SK-N-DZ (cell line): ENCODE data around the gene EVA1A.

Experiments
- DNase-seq: peaks from one replicate; pipeline ENCODE4 v3.0.0-alpha.2; 2015; ENCODE audit warnings: low spot score

Gene EVA1A

DNA sequence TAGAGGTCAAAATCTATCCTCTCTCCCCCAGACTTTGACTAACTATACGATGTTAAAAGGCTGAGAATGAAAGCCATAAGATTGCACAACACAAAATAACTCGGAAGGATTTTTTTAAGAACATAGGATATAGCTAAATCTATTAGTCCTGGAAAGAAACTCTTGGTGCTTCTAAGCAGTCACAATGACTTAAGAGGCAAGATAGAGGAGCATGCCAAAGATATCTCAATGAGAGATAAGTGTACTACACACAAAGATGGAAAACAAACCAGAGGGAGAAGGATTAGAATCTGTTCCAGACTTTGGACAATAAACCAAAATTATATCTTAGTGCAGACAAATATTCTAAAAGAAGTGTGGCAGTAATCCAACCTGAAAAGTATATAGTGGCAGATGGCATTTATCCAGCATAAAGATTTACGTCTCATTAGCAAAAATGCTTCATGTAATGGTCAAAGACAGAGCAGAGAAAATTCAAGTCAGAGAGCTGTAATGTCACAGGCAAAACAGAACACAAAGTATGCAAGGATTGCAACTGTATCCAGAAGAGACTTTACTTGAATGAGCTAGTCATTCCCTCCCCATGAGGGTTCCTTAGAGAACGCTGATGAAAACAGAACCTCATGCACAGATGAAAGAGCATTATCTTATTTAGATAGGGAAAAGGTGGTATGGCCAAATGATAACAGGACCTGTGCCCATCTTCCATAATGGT is 28.8 kb upstream of the EVA1A start:
- no peak for DNase-seq

DNA sequence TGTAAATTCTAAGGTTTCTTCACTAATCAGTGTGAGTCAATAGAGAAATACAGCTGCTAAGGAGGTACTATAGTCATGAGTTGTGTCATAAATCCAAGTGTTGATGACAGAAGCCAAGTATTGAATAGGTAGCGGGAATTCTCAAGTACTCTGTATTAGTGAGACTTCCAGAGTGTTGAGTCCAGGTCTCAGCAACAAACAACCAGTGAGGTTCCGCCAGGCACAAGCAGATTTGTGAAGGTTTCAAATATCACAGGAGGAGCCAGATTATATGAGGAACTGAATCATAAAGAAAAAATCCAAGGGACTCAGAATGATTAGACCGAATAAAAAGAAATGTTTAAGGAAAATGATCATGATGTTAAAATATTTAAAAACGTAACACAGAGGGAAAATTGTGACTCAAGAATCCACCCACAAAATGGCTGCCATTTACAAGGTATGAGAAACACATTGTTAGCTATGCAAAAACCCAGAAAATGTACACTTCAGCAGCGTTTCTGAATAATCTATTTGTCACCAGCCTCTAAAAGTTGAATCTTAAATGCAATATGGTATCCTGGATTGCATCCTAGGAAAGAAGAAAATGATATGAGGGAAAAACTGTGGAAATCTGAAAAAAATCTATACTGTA is 27.3 kb upstream of the EVA1A start:
- DNase-seq, result no peak

DNA sequence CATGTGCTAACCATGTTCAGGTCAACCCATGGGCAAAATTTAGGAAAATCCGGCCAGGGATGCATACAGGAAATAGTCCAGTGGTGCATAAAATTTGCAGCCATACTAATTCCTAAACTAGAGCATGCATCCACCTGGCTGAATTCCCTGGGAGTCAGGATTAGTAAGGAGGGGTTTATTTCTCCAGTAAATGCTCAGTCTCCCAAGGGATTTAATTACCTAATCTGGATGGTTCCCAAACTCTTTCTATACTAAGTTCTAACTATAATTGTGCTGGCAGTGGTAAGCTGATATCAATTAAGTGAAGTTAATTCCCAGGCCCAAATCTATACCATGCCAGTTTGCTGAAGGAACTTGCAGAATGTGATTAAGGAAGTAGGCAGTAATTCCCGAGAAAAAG is 26.2 kb upstream of the EVA1A start:
- DNase-seq, result no peak

DNA sequence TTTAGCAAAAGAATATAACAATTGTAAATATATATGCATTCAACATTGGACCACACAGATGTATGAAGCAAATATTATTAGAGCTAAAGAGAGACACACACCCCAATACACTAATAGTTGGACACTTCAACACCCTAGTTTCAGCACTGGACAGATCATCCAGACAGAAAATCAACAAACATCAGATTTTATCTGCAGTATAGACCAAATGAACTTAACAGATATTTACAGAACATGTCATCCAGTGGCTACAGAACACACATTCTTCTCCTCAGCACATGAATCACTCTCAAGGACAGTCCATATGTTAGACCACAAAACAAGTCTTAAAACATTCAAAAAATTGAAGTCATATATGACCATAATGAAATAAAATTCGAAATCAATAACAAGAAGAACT is 22.1 kb upstream of the EVA1A start:
- no peak for DNase-seq

DNA sequence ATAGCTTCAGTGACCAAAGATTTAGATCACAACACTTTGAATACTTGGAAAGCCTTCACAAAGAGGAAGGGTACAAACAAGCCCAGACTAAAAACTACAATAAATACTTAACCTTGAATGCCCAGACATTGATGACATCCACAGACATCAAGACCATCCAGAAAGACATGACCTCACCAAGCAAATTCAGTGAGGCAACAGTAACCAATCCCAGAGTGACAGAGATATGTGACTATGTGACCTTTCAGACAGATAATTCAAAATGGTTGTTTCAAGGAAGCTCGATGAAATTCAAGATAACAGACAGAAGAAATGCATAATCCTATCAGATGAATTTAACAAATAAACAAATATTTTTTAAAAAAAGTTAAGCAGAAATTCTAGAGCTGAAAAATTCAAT is 19.9 kb upstream of the EVA1A start:
- no peak for DNase-seq

DNA sequence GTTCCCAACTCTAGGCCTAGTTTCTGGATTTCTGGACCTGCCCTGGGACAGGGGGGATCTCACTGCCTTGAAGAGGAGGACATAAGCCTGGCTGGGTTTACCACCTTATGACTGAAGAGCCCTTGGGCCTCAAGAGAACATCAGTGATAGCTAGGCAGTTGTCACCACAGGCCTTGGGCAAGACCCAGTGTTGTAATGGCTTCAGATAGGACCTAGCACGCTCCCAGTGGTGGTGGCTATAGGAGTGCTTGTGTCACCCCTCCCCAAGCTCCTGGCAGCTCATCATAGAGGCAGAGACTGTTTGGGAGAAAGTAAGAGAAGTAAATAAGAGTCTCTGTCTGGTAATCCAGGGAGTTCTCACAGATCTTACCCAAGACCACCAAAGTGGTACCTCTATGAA is 19.4 kb upstream of the EVA1A start:
- no peak for DNase-seq

DNA sequence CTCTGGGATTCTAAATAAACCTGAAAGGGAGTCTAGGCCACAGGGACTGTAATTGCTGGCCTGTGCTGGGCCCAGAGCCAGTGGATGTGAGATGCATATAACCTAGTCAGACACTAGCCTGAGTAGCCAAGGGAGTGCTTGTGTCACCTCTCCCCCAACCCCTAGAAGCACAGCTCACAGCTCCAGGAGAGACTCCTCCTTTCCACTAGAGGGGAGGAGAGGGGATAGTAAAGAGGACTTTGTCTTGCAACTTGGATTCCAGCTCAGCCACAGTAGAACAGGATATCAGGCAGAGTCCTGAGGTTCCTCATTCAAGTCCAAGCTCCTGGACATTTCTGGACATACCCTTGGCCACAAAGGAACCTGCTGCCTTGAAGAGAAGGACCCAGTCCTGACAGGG is 18.4 kb upstream of the EVA1A start:
- DNase-seq, result no peak

DNA sequence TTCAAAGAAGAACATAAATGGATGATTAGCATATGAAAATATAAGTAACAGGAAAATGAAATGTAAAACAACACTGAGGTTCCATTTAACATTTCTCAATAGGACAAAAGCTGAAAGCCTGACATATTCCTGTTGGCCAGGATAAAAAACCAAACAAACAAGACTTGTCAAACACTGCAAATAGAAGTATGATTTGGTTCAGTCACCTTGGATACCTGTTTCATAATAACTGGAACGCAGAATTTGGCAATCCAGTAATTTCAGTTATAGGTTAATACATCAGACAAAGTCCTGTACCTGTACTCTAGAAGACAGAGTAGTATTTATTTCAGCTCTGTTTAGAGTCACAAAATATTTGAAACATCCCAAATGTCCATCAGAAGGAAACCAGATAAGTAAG is 16.5 kb upstream of the EVA1A start:
- no peak for DNase-seq

DNA sequence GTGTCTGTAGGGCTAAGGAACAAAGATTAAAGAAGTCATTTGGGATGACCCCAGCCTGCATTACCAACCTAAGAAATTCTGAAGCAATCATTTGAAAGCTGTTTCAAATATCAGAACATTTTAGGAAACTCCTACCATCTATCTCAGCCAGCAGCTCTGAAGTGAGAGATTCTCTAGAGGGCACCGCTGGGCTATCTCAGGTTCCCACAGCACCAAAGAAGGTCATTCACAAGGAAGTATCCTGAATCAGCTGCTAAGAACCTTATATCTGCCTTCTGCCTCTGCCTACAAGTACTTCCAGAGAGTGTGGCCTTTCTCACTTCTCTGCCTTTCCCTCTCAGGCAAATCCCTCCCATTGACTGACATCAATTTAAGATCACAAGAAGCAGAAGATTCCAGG is 13.4 kb upstream of the EVA1A start:
- DNase-seq, result no peak

DNA sequence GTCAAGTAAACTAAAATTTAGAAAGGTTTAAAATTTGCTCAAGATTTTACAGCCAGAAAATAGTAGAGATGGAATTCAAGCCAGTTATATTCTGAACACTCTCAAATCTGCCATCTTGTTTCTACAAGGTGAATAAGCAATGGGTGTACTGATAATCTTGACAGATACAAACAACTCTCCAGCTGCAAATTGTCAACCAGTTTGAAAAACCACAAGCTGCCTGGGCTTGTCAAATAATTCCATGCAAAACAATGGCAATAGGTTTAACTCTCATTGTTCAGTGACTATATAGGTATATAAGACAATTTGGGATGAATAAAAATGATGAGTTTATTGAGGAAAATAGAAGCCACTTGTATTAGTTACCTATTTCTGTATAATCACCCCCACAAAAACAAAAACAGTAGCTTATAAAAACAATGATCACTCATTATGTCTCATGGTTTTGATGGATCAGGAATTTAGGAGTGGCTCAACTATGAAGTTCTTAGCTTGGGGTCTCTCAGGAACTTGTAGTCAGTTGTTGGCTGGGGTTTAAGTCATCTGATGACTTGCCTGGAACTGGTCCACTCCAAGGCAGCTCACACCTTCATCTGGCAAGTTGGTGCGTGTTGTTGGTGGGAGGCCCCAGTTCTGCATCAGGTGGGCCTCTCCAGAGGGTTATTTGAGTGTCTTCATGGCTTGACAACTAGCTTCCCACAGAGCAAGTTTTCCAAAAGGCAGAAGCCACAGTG is 12.6 kb upstream of the EVA1A start:
- no peak for DNase-seq

DNA sequence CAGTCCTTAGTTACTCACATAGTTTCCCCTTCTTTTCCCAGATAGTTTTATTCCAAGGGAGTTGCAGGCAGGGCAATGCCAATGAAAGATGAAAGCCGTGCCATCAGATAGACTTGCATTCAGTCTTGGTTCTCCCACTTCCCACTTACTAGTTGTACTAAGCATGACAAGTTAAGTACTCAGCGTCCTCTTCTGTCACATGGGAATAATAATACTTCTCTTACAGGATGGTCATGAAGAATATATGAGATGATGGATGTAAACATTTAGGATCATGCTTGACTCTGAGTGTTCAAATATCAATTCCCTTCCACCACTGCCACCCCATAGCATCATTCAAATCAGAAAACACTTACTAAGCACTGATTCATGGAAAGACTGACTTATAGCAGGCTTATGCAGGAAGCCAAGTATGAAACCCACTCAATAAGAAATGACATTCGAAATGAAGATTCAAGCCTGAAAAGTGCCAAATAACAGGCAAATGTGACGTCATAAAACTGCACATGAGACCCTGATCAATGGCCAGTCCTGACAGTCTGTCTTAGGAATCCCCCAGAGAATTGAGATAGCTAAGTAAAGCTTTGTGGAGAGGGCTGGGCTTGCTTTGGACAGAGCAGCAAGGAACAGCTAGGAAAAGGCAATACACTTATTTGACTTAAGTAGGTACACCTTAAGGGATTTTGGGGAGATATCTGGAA is 11.1 kb upstream of the EVA1A start:
- no peak for DNase-seq

DNA sequence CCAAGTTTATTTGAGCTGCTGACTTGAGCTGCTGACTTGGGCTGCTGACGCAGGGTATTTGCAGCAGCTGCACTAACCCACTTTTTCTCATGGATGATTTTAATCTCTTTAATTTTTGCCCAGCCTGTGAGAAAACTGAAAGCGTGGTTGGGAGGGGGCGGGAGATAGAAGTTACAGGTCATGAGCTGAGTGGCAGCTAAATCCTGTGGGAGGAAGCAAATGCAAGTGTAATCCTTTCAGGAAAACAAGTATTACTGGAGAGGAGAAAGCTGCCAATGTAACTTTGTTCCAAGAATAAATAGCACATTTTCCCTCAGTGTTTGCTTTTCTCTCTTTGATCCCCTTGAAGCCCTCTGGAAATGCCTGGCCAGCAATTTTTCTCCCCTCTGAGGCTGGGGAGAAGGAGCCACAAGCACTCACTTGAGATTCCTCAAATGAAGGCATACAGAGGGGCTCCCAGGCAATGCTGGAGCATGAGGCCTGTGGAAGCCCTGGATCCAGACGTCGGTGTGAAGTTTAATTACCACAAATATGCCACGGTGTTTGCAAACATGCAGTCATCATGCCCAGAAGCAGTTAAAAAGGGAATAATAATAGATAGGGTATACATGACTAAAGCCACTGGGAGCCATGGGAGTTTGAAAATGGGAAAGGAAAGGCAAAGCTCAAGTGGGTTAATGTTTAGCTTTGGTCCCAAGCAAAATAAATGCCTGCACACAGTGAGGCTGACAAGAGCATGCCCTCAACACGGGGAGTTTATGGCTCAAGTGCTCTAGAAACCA is 10.4 kb upstream of the EVA1A start:
- DNase-seq, result no peak

DNA sequence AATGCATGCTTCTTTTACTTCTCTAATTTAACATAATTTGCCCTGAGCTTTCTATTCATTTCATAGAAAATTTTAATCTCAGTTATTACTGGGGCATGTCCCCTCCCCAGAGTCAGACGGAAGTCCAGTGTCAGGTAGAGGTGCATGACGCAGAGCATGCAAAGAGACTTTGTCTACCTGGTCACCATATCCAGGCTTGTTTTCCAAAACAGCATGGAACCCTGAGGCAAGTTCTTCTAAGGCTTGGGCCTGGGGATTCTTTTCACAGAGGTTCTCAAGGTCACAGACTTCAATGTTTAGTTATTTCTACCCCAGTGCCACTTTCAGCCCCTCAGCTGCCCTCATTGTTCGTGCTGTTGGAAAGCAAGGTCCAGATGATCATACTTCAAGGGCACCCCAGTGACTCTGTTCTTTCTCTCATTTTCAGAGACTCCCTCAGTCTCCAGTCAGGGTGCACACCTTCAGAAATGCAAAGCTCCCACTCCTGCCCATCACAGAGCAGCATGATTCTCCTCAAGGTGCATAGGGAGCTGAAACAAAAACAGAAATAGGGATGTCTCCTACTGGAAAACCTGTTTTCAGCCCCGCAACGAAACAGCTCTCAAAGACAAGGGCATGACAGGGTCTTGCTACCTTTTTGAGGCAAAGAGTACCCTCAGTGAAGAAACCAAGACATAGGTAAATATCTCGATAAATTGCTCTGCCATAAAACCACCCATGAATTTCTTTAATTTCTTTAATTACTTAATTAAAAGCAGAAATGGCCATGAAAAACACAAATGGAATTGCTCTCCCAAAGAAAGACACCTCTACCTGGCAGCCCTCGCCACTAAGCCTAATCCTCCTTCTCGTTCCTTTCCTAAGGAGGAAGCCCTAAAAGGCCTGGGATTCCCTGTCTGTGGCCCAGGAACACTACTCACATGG is 9.5 kb upstream of the EVA1A start:
- no peak for DNase-seq

DNA sequence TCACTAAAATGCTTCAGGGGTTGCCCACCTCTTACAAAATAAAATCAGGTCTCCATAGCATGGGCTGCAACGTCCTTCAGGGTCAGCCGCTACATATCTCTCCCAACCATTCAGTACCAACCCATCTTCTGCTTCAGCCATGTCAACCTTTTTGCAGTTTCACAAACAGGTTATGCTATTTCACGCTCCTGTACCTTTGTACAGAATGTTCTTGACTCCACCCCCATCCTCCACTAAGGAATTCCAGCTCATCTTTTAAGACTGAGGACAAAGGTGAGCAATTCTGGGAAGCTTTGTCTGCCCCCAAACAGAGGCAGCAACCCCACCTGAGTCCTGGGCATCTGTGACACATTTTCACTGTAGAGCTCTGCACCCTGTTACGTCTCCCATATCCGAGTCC is 8.8 kb upstream of the EVA1A start:
- DNase-seq, result no peak

DNA sequence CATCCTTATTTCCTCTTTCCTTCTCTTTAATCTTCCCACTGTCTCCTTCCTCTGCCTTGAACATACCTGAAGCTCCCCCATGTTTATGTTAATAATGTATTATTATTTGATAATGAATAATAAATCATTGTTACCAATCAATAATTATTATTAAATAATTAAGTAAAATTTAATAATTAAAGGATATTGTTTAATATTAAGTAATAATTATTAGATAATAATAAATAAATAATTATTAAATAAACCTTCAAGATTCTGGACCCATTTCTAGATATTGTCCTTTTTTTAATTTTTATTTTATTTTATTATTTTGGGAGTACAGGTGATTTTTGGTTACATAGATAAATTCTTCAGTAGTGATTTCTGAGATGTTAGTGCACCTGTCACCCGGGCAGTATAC is 7.4 kb upstream of the EVA1A start:
- DNase-seq, result no peak

DNA sequence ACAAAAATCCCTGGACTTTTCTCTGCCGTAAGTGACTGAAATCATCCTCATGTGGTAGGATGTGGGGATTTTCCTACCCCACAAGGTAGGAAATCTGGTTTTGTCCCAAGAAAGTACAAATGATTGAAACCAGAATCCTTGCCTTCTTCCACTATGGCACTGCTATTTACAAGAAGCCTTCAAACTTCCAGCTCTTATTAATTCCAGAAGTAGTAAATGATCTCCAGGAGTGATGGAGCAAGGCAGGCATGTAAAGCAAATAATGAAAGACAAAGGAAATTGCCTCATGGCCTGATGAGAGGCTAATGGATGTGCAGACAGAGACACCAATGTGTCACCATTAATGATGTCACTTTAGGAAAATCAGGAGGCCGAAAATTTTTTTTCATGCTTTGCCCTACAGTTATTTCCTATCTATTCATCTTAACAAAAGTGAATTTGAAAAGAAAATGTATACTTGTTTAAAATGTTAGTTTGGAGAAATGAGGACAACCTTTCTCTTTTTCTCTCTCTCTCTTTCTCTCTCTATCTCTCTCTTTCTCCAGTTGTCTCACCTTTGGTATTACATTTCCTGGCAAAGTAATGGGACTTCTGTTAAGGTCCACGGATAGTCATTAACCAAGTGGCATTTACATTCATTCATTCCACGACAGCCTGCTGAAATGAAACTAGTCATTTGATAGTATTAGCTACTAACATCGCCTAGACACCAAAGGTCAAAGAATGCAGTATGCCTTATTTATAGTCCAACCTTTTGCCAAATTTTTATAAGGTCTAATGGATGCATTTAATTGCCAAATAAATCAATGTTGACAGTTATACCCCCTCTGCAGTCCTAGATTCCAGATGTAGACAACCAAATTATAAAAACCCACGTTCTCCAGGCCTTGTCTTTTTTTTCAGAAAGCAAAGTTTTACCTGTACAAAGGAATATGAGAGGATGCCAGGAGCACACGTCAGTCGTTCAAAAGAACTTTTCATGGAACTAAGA is 5.0 kb upstream of the EVA1A start:
- DNase-seq, result no peak

DNA sequence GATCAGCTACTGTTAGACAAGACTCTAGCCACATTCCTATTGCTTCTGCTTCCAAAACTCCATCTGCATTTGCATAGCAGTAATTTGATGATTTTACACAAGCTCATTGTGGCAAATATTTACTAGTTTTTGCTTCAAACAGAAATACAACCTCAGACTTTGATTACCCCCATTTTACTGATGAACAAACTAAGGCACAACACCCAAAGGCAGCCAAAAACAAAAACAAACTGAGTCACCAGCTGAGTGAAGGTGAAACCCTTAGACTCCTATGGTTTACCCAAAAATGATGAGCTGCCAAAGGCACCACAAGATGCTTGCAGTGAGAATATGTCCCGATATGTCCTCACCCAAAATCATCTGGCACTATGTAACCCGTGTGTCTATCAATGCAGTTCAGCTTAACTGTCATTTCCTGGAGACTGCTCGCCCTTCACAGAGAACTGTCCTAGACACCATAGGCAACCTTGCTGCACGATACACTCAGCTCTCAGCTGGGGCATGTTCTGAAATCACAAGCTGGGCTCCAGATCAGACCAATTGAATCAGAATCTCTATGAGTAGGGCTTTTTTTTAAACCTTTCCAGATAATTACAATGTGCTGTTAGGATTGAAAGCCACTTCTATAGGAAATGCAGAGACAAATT is 4.1 kb upstream of the EVA1A start:
- DNase-seq, result no peak

DNA sequence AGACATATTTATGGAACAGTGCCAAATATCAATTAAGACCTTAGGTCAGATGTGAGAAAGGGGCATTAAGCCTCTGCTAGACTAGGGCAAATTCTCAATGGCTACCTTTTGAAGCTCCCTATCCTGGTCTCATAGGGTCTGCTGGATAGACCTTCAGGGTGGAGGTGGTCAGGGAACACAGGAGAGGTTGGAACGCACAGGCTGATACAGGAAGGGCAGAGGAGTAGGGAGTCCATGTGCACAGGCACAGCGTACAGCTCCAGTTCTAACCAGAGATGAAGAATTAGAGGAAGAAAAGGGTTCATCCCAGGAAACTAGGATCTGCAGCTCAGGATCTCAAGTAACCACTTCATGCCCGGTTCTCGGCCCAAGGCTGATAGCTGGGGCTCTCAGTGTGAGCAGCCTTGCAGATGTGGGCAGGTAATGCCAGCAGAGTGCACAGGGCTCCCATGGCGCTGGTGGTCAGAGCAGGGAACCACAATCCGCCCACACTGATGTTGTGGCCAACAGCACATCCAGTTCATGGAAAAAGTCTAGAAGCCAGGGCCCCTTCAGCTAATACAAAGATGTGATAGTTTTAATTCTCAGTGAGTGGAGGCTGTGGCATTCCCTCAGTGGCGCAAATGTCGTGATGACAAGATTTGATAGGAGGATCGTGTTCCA is 3.4 kb upstream of the EVA1A start:
- DNase-seq, result no peak
